A673 (cell line): ENCODE measurements around the gene ACTL6B.
"Not testable (repeated sequence)": the region's sequence is repeated elsewhere in the genome, so short reads cannot be mapped to it uniquely, and the experiment has no call there.

Experiments
- EZH2 ChIP-seq: fragments of 200-600 bp; sonication (generic); IDR thresholded peaks from 2 replicates; pipeline ENCODE4 v1.6.1; 2017; ENCODE audit warnings: borderline replicate concordance, low read depth, mild to moderate bottlenecking, mixed read lengths, antibody characterized with exemption, low read length; ENCODE audit not compliant: poor library complexity, severe bottlenecking
- TF ChIP-seq, protein P1 (sequence below): fragments of 300-800, 200-600 bp; sonication (generic); conservative IDR thresholded peaks from 2 replicates; pipeline ENCODE4 v1.5.1; 2017; ENCODE audit warnings: low read depth, mild to moderate bottlenecking, antibody characterized with exemption, low read length, moderate library complexity, mixed read lengths

DNA sequence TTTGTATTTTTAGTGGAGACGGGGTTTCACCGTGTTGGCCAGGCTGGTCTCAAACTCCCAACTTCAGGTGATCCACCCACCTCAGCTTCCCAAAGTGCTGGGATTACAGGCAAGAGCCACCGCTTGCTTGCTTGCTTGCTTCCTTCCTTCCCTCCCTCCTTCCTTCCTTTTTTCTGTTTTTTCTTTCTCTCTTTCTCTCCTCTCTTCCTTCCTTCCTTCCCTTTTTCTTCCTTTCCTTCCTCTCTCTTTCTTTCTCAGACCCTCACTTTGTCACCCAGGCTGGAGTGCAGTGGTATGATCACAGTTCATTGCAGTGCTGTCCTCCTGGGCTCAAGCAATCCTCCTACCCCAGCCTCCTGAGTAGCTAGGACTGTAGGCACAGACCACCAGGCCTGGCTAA lies 44.8 kb upstream of the ACTL6B start:
- not testable (repeated sequence) for TF ChIP-seq EZH2
- TF ChIP-seq, protein P1, sequence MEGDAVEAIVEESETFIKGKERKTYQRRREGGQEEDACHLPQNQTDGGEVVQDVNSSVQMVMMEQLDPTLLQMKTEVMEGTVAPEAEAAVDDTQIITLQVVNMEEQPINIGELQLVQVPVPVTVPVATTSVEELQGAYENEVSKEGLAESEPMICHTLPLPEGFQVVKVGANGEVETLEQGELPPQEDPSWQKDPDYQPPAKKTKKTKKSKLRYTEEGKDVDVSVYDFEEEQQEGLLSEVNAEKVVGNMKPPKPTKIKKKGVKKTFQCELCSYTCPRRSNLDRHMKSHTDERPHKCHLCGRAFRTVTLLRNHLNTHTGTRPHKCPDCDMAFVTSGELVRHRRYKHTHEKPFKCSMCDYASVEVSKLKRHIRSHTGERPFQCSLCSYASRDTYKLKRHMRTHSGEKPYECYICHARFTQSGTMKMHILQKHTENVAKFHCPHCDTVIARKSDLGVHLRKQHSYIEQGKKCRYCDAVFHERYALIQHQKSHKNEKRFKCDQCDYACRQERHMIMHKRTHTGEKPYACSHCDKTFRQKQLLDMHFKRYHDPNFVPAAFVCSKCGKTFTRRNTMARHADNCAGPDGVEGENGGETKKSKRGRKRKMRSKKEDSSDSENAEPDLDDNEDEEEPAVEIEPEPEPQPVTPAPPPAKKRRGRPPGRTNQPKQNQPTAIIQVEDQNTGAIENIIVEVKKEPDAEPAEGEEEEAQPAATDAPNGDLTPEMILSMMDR: not testable (repeated sequence)
